Measurements from ENCODE around the gene NPDC1.
"Not testable (repeated sequence)": the region's sequence is repeated elsewhere in the genome, so short reads cannot be mapped to it uniquely, and the experiment has no call there.

NPDC1 gene

GRCh38 chr9:137040568-137040967, 5.4 kb downstream of the NPDC1 start:
- Mint-ChIP-seq H3K4me1 (peaks cover 27% of the 10 kb centered on the region), H3K9me3 (no peaks in the 10 kb centered on the region), H3K4me3 (no peak overlapping the region), H3K27me3 (peaks cover 26% of the 10 kb centered on the region), H3K27ac (no peak overlapping the region)
- ATAC-seq = peak; percentile 26
- no peak for DNase-seq

DNA sequence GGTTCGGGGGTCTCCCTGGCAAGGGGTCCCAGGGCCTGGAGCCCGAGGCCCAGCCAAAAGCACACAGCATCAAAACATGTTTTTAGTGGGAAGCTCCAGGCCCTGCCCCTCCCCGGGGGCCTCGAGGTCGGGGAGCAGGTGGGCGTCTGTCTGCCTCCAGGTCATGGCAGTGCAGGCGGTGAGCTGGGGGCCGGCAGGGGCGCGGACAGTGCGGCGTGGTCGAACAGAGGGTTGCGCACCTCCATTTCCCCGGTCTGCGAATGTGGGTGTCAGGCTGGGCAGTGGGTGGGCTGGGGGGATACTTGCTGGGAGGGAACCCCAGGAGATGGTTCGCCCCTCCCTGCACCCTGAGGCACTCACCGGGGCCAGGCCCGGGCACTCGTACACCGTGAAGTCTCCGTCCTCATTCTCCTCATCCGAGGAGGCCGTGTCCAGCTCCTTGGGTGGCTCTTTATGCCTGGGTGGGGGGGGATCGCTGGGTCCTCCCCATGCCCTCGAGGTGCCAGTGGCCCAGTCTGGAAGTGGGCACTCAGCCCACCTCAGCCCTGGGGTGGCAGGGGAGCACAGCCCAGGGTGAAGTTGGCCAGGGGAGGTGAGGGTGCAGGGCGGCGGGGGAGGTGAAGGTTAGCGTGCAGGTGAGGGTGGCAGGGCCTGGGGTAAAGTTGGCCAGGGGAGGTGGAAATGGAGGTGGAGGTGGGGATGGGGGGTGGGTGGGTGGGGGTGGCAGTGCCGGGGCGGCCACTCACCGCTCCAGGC, 6.2 kb downstream of the NPDC1 start:
- no peak overlapping the region for H3K4me3 Mint-ChIP-seq
- no peak overlapping the region for H3K27ac Mint-ChIP-seq
- peaks cover 18% of the 10 kb centered on the region for H3K27me3 Mint-ChIP-seq
- ATAC-seq (no peak), DNase-seq (no peak)
- H3K4me1 Mint-ChIP-seq = peaks cover 28% of the 10 kb centered on the region
- H3K9me3 Mint-ChIP-seq = no peaks in the 10 kb centered on the region

GRCh38 chr9:137038916-137039315, 7.1 kb downstream of the NPDC1 start:
- no peak for DNase-seq
- Mint-ChIP-seq H3K27ac (no peak overlapping the region), H3K9me3 (no peaks in the 10 kb centered on the region), H3K4me1 (peaks cover 28% of the 10 kb centered on the region), H3K27me3 (peaks cover 9% of the 10 kb centered on the region), H3K4me3 (no peak overlapping the region)
- ATAC-seq = no peak

DNA sequence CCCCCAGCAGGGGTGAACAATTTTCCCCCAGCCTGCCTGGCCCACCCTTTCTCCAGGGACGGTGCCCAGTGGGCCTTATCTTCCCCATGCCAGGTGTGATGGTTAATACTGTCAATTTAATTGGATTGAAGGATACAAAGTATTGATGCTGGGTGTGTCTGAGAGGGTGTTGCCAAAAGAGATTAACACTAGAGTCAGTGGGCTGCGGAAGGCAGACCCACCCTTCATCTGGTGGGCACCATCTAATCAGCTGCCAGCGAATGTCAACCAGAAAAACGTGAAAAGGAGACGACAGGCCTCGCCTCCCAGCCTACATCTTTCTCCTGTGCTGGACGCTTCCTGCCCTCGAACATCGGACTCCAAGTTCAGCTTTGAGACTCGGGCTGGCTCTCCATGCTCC, 8.5 kb downstream of the NPDC1 start:
- no peak overlapping the region for H3K27ac Mint-ChIP-seq
- H3K9me3 Mint-ChIP-seq = no peaks in the 10 kb centered on the region
- no peak overlapping the region for H3K4me3 Mint-ChIP-seq
- H3K27me3 Mint-ChIP-seq = no peaks in the 10 kb centered on the region
- DNase-seq (no peak), ATAC-seq (no peak)
- peaks cover 34% of the 10 kb centered on the region for H3K4me1 Mint-ChIP-seq

DNA sequence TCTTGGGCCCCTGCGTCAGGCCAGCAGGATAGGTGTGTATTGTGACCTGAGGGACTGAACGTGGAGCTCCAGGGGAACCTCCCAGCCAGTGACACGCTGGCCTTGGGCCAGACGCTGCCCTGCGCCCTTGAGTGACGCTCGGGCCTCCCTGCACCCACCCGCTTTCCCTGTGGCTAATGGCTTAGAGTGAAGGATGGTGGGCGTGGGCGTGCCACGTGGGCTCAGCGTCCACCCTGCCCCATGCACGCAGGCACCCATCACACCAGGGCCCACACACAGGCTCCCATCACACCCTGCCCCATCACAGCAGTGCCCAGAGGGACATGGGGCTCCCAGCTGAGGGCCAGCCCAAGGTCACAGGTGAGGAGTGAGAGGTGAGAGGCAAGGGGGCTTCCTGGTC, 8.9 kb downstream of the NPDC1 start:
- no peak for DNase-seq
- Mint-ChIP-seq H3K27ac (no peak overlapping the region), H3K4me3 (no peak overlapping the region), H3K9me3 (no peaks in the 10 kb centered on the region), H3K4me1 (peaks cover 39% of the 10 kb centered on the region), H3K27me3 (no peaks in the 10 kb centered on the region)
- ATAC-seq = no peak

GRCh38 chr9:137035937-137036336, 10.0 kb downstream of the NPDC1 start:
- H3K4me1 Mint-ChIP-seq = peaks cover 48% of the 10 kb centered on the region
- no peak overlapping the region for H3K27ac Mint-ChIP-seq
- H3K27me3 Mint-ChIP-seq = no peaks in the 10 kb centered on the region
- no peak overlapping the region for H3K4me3 Mint-ChIP-seq
- no peaks in the 10 kb centered on the region for H3K9me3 Mint-ChIP-seq
- ATAC-seq (no peak), DNase-seq (no peak)

DNA sequence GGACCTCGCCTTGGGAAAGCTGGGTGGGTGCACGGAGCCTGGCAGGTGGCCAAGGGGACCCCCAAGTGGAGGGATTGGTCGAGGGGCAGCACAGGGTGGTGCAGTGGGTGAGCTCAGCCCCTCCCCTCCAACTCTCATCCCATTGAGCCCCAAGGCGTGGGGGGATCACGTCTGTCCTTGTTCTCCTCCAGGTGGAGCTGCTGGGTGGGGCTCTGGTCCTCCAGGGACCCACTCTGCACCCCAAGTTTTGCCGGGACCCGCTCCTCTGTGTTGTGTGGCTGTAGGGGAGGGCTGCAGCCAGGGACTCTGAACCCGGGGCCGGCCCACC, 10.5 kb downstream of the NPDC1 start:
- Mint-ChIP-seq H3K27me3 (no peaks in the 10 kb centered on the region), H3K4me3 (peak overlapping the region; percentile 76 to 83), H3K4me1 (peaks cover 52% of the 10 kb centered on the region), H3K27ac (peak overlapping the region in 1 of 2 donors; percentile 78), H3K9me3 (no peaks in the 10 kb centered on the region)
- ATAC-seq = no peak
- no peak for DNase-seq

DNA sequence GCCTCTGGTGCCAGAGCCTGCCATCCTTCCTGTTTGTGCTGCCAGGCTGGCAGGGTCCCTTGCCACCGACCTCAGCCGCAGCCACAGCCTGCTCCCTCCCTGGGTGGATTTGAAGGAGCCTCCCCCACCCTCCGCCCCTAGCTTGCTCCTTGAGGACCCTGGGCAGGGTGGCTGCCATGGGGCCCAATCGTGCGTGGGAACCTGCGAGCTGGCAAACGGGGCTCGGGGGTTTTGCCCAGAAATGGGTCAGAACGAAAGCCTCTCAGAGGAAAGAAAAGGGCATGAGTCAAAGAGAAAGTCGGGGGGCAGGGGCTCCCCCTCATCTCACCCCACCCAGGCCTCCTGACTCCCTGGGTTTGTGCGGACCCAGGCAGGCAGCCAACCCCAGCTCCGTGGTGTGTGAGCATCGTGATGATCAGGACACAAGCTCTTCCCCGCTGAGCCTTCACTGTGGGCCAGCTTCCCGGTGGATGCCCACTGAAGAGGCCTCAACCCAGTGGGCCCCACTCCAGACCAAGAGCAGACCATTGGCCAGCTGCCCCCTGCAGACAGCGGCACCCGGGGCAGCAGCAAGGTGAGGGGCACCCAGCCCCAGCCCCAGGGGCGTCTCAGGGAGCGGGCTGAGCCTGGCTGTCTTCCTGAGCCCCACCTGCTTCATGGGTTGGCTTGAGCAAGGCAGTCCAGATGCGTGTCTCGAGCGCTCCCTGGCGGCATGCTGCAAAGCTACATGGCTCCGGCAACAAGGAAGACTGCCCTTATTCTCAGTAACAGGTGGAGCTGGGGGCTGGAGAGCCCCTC, 11.1 kb downstream of the NPDC1 start:
- Mint-ChIP-seq H3K9me3 (no peaks in the 10 kb centered on the region), H3K4me1 (peaks cover 58% of the 10 kb centered on the region), H3K27me3 (no peaks in the 10 kb centered on the region), H3K4me3 (peak overlapping the region; percentile 76 to 83), H3K27ac (peak overlapping the region; percentile 84 to 85)
- ATAC-seq = peak; percentile 86
- DNase-seq = peak; percentile 90 to 93

- H3K9me3 Mint-ChIP-seq = no peaks in the 10 kb centered on the region
- peaks cover 65% of the 10 kb centered on the region for H3K4me1 Mint-ChIP-seq
- ATAC-seq (peak; percentile 0), DNase-seq (no peak)
- no peaks in the 10 kb centered on the region for H3K27me3 Mint-ChIP-seq
- peak overlapping the region; percentile 76 to 83 for H3K4me3 Mint-ChIP-seq
- H3K27ac Mint-ChIP-seq = peak overlapping the region in 1 of 2 donors; percentile 85
Observed at GRCh38 chr9:137034039-137034708, 11.8 kb downstream of the NPDC1 start.

GRCh38 chr9:137033481-137033880, 12.5 kb downstream of the NPDC1 start:
- H3K27me3 Mint-ChIP-seq, H3K9me3 Mint-ChIP-seq, H3K27ac Mint-ChIP-seq, DNase-seq, ATAC-seq: not testable (repeated sequence)
- peak overlapping the region in 1 of 2 donors; percentile 32 for H3K4me3 Mint-ChIP-seq
- peaks cover 72% of the 10 kb centered on the region for H3K4me1 Mint-ChIP-seq

GRCh38 chr9:137032858-137033257, 13.1 kb downstream of the NPDC1 start:
- H3K9me3 Mint-ChIP-seq = no peaks in the 10 kb centered on the region
- no peaks in the 10 kb centered on the region for H3K27me3 Mint-ChIP-seq
- H3K4me3 Mint-ChIP-seq = no peak overlapping the region
- H3K4me1 Mint-ChIP-seq = peaks cover 73% of the 10 kb centered on the region
- H3K27ac Mint-ChIP-seq = no peak overlapping the region
- DNase-seq = no peak
- no peak for ATAC-seq

- DNase-seq (peak in 1 of 2 donors; percentile 66), ATAC-seq (peak; percentile 1)
- no peaks in the 10 kb centered on the region for H3K27me3 Mint-ChIP-seq
- peak within 1 kb of the TSS; percentile 61 to 75 for H3K4me3 Mint-ChIP-seq
- no peaks in the 10 kb centered on the region for H3K9me3 Mint-ChIP-seq
- H3K27ac Mint-ChIP-seq = peak within 1 kb of the TSS in 1 of 2 donors; percentile 76
- H3K4me1 Mint-ChIP-seq = peaks cover 78% of the 10 kb centered on the region
Observed at GRCh38 chr9:137031904-137032640, 13.9 kb downstream of the NPDC1 start, which contains the start of gene FUT7. Gene FUT7 (minus strand): TSS chr9:137032088. CDS start chr9:137031991, 97 bp downstream.

- DNase-seq (peak in 1 of 2 donors; percentile 83), ATAC-seq (peak; percentile 10)
- Mint-ChIP-seq H3K4me3 (peak overlapping the region; percentile 56 to 61), H3K9me3 (no peaks in the 10 kb centered on the region), H3K27me3 (no peaks in the 10 kb centered on the region), H3K4me1 (peaks cover 89% of the 10 kb centered on the region), H3K27ac (peak overlapping the region; percentile 10 to 48)
Observed at GRCh38 chr9:137030538-137031527, 15.1 kb downstream of the NPDC1 start.

DNA sequence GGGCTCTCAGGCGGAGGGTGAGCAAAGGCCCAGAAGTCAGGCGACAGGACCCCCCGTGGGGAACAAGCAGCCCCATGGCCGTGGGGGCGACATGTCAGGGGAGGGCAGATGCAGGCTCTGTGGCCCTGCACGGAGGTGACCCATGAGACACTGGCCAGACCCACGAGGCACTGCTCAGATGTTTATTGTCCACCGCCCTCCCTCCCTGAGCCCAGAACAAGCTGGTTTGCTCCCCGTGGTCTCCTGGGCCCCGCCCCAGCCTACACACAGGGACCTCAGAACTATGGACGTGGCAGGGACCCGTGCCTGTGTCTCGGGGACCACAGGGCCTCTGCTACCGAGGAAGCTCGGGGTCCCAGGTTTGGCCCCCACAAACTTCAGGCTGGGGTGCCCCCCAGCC, 16.0 kb downstream of the NPDC1 start:
- H3K9me3 Mint-ChIP-seq = no peaks in the 10 kb centered on the region
- DNase-seq = peak in 1 of 2 donors; percentile 43
- H3K4me1 Mint-ChIP-seq = peaks cover 83% of the 10 kb centered on the region
- no peak overlapping the region for H3K27ac Mint-ChIP-seq
- ATAC-seq = no peak
- H3K4me3 Mint-ChIP-seq = peak overlapping the region; percentile 78 to 84
- no peaks in the 10 kb centered on the region for H3K27me3 Mint-ChIP-seq

Data from stimulated activated naive CD8-positive, alpha-beta T cell treated with anti-CD3 and anti-CD28 coated beads, Interleukin-15, amount 100 ng/mL, for 72 hours (primary cell).